GM19025 (cell line): ENCODE measurements around the gene LRRC37A3.
"Not testable (repeated sequence)": the region's sequence is repeated elsewhere in the genome, so short reads cannot be mapped to it uniquely, and the experiment has no call there.

Experiments used
- ATAC-seq: cut with Tn5 transposase; IDR thresholded peaks from one replicate; pipeline ENCODE4 v1.9.1; 2021; ENCODE audit warnings: mild to moderate bottlenecking, low read depth, moderate library complexity; ENCODE audit not compliant: unreplicated experiment

Gene LRRC37A3

GRCh38 chr17:64837018-64837761 lies 82.1 kb downstream of the LRRC37A3 start:
- peak; percentile 94 for ATAC-seq

- peak; percentile 35 for ATAC-seq
Measured at GRCh38 chr17:64836623-64837017, 82.7 kb downstream of the LRRC37A3 start.

- not testable (repeated sequence) for ATAC-seq
Measured at GRCh38 chr17:64834060-64834459, 85.2 kb downstream of the LRRC37A3 start.

GRCh38 chr17:64830631-64831040 lies 88.6 kb downstream of the LRRC37A3 start:
- ATAC-seq, result not testable (repeated sequence)

GRCh38 chr17:64829824-64830630 lies 89.3 kb downstream of the LRRC37A3 start:
- not testable (repeated sequence) for ATAC-seq

GRCh38 chr17:64829068-64829467 lies 90.2 kb downstream of the LRRC37A3 start:
- not testable (repeated sequence) for ATAC-seq

- not testable (repeated sequence) for ATAC-seq
Measured at GRCh38 chr17:64818904-64819303, 100.4 kb downstream of the LRRC37A3 start.

GRCh38 chr17:64815833-64816198 lies 103.5 kb downstream of the LRRC37A3 start:
- not testable (repeated sequence) for ATAC-seq

- not testable (repeated sequence) for ATAC-seq
Measured at GRCh38 chr17:64814993-64815832, 104.1 kb downstream of the LRRC37A3 start.

GRCh38 chr17:64808178-64808977 lies 110.9 kb downstream of the LRRC37A3 start:
- peak; percentile 92 for ATAC-seq
